Neural cell (in vitro differentiated cells): Measurements from ENCODE around the gene ICA1L. TPM values are rescaled to one million over a fixed set of nuclear protein-coding genes. Genes with fewer than 3 reads are reported as not detected.
"Not testable (repeated sequence)": the region's sequence is repeated elsewhere in the genome, so short reads cannot be mapped to it uniquely, and the experiment has no call there.

ENCODE experiments used
- H2AFZ ChIP-seq: fragments of 200-600, 300-800 bp; sonication (generic), shearing (Covaris generic); 2 replicates; pipeline ENCODE4 v1.6.0; 2014; ENCODE audit warnings: low read depth, mild to moderate bottlenecking, antibody characterized with exemption, low read length, moderate library complexity
- H3F3A ChIP-seq: fragments of 200-600 bp; shearing (Covaris generic); 2 replicates; pipeline ENCODE4 v1.6.1; 2016; ENCODE audit warnings: mild to moderate bottlenecking, moderate library complexity, mixed read lengths, antibody characterized with exemption, low read length; ENCODE audit not compliant: insufficient read depth, poor library complexity, severe bottlenecking
- H3K27ac ChIP-seq: fragments of 200-600, 300-800 bp; sonication (generic), shearing (Covaris generic); 2 replicates; pipeline ENCODE4 v1.5.1; 2014; ENCODE audit warnings: mild to moderate bottlenecking, low read length, moderate library complexity
- H3K27me3 ChIP-seq: fragments of 300-800, 200-600 bp; sonication (generic), shearing (Covaris generic); 2 replicates; pipeline ENCODE4 v1.6.0; 2014; ENCODE audit warnings: mild to moderate bottlenecking, low read depth, low read length, moderate library complexity; ENCODE audit not compliant: insufficient read depth
- H3K36me3 ChIP-seq: fragments of 300-800, 200-600 bp; sonication (generic), shearing (Covaris generic); 2 replicates; pipeline ENCODE4 v1.5.1; 2014; ENCODE audit warnings: mild to moderate bottlenecking, antibody characterized with exemption, low read length, moderate library complexity; ENCODE audit not compliant: insufficient read depth
- H3K4me2 ChIP-seq: fragments of 300-800, 200-600 bp; sonication (generic), shearing (Covaris generic); 2 replicates; pipeline ENCODE4 v1.6.0; 2014; ENCODE audit warnings: mild to moderate bottlenecking, low read length
- H3K4me3 ChIP-seq: fragments of 300-800, 200-600 bp; sonication (generic), shearing (Covaris generic); 2 replicates; pipeline ENCODE4 v1.5.1; 2014; ENCODE audit warnings: mild to moderate bottlenecking, low read length, moderate library complexity
- H3K79me2 ChIP-seq: fragments of 200-600 bp; shearing (Covaris generic); replicated peaks from 2 replicates; pipeline ENCODE4 v1.6.0; 2014; ENCODE audit warnings: mild to moderate bottlenecking, low read length, moderate library complexity; ENCODE audit not compliant: insufficient read depth
- H3K9ac ChIP-seq: fragments of 300-800, 200-600 bp; sonication (generic), shearing (Covaris generic); 2 replicates; pipeline ENCODE4 v1.6.1; 2016; ENCODE audit warnings: mild to moderate bottlenecking, low read length, mixed read lengths
- H3K9me2 ChIP-seq: fragments of 200-600 bp; shearing (Covaris generic); 2 replicates; pipeline ENCODE4 v1.6.1; 2016; ENCODE audit warnings: mild to moderate bottlenecking, low read length, mixed read lengths; ENCODE audit not compliant: insufficient read depth
- H3K9me3 ChIP-seq: fragments of 200-600, 300-800 bp; sonication (generic), shearing (Covaris generic); 2 replicates; pipeline ENCODE4 v1.6.1; 2016; ENCODE audit warnings: mild to moderate bottlenecking, mixed run types, low read length, moderate library complexity, mixed read lengths
- H4K20me1 ChIP-seq: fragments of 200-600 bp; shearing (Covaris generic); 2 replicates; pipeline ENCODE4 v1.6.1; 2016; ENCODE audit warnings: mild to moderate bottlenecking, mixed run types; ENCODE audit not compliant: insufficient read depth
- EP300 ChIP-seq: fragments of 450-650 bp; conservative IDR thresholded peaks from 2 replicates; pipeline ENCODE4 v1.6.1; 2014; ENCODE audit warnings: antibody characterized with exemption, mild to moderate bottlenecking, moderate library complexity; ENCODE audit not compliant: poor library complexity, severe bottlenecking
- EZH2 ChIP-seq: fragments of 200-600, 300-800 bp; shearing (Covaris generic), sonication (generic); IDR thresholded peaks from 2 replicates; pipeline ENCODE4 v1.6.1; 2014; ENCODE audit warnings: antibody characterized with exemption, low read length, borderline replicate concordance, mild to moderate bottlenecking; ENCODE audit not compliant: insufficient read depth, poor library complexity, severe bottlenecking
- MXI1 ChIP-seq: fragments of 450-650 bp; conservative IDR thresholded peaks from 2 replicates; pipeline ENCODE4 v1.6.1; 2014; ENCODE audit warnings: antibody characterized with exemption, mild to moderate bottlenecking; ENCODE audit not compliant: poor library complexity, severe bottlenecking
- POLR2AphosphoS5 ChIP-seq: IDR thresholded peaks from 2 replicates; pipeline ENCODE4 v1.6.1; 2012
- REST ChIP-seq: IDR thresholded peaks from 2 replicates; pipeline ENCODE4 v1.6.1; 2012; ENCODE audit warnings: borderline replicate concordance
- SMC3 ChIP-seq: fragments of 450-650 bp; conservative IDR thresholded peaks from 2 replicates; pipeline ENCODE4 v1.6.1; 2014; ENCODE audit warnings: antibody characterized with exemption, mild to moderate bottlenecking, moderate library complexity; ENCODE audit not compliant: poor library complexity
- polyA plus RNA-seq: library from polyadenylated mRNA; depleted of rRNA; stranded (reverse); fragments of >200 nt; gene quantifications from 2 replicates; pipeline ENCODE4 v1.2.3, GENCODE V29; 2014
- TF ChIP-seq, protein P1 (sequence below): fragments of 450-650 bp; IDR thresholded peaks from 2 replicates; pipeline ENCODE4 v1.5.1; 2014; ENCODE audit warnings: antibody characterized with exemption, mild to moderate bottlenecking, moderate library complexity; ENCODE audit not compliant: poor library complexity, severe bottlenecking

ICA1L gene
- polyA plus RNA-seq, 1 donor from 2014 or later = 61.4 TPM

GRCh38 chr2:202858601-202859000 lies 13.0 kb downstream of the ICA1L start:
- Histone ChIP-seq H3F3A (no peaks in the 10 kb centered on the region), H2AFZ (no peak overlapping the region), H4K20me1 (no peaks in the 10 kb centered on the region), H3K9me3 (no peaks in the 10 kb centered on the region), H3K4me3 (no peak overlapping the region), H3K79me2 (no peaks in the 10 kb centered on the region), H3K9me2 (no peaks in the 10 kb centered on the region), H3K36me3 (no peaks in the 10 kb centered on the region), H3K9ac (no peak overlapping the region), H3K4me2 (no peak overlapping the region), H3K27ac (no peak overlapping the region), H3K27me3 (no peaks in the 10 kb centered on the region)
- TF ChIP-seq MXI1 = no peak
- TF ChIP-seq SMC3 = no peak
- no peak for TF ChIP-seq POLR2AphosphoS5
- TF ChIP-seq REST = no peak

DNA sequence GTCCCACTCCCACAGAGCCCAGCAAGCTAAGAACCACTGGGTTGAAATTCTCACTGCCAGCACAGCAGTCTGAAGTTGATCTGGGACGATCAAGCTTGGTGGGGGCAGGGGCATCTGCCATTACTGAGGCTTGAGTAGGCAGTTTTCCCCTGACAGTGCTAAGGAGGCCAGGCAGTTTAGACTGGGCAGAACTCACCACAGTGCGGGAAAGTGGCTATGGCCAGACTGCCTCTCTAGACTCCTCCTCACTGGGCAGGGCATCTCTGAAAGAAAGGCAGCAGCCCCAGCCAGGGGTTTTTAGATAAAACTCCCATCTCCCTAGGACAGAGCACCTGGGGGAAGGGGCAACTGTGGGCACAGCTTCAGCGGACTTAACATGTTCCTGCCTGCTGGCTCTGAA lies 22.2 kb downstream of the ICA1L start:
- H3K9me3 ChIP-seq, H3K27ac ChIP-seq, H4K20me1 ChIP-seq, H3K27me3 ChIP-seq, H3K4me3 ChIP-seq, H3K9ac ChIP-seq, H3F3A ChIP-seq, H3K4me2 ChIP-seq, H2AFZ ChIP-seq, H3K36me3 ChIP-seq, H3K9me2 ChIP-seq, H3K79me2 ChIP-seq: not testable (repeated sequence)

GRCh38 chr2:202848813-202849212 lies 22.8 kb downstream of the ICA1L start:
- H3K9me2 ChIP-seq = no peaks in the 10 kb centered on the region
- H3F3A ChIP-seq = no peaks in the 10 kb centered on the region
- no peaks in the 10 kb centered on the region for H3K79me2 ChIP-seq
- no peaks in the 10 kb centered on the region for H3K27me3 ChIP-seq
- H3K36me3 ChIP-seq = no peaks in the 10 kb centered on the region
- H3K4me2 ChIP-seq = no peak overlapping the region
- no peaks in the 10 kb centered on the region for H3K9me3 ChIP-seq
- TF ChIP-seq EP300 = no peak
- no peak for TF ChIP-seq REST
- no peak for TF ChIP-seq EZH2
- TF ChIP-seq, protein P1, sequence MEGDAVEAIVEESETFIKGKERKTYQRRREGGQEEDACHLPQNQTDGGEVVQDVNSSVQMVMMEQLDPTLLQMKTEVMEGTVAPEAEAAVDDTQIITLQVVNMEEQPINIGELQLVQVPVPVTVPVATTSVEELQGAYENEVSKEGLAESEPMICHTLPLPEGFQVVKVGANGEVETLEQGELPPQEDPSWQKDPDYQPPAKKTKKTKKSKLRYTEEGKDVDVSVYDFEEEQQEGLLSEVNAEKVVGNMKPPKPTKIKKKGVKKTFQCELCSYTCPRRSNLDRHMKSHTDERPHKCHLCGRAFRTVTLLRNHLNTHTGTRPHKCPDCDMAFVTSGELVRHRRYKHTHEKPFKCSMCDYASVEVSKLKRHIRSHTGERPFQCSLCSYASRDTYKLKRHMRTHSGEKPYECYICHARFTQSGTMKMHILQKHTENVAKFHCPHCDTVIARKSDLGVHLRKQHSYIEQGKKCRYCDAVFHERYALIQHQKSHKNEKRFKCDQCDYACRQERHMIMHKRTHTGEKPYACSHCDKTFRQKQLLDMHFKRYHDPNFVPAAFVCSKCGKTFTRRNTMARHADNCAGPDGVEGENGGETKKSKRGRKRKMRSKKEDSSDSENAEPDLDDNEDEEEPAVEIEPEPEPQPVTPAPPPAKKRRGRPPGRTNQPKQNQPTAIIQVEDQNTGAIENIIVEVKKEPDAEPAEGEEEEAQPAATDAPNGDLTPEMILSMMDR = no peak
- no peaks in the 10 kb centered on the region for H4K20me1 ChIP-seq
- no peak overlapping the region for H2AFZ ChIP-seq
- no peak overlapping the region for H3K27ac ChIP-seq
- H3K4me3 ChIP-seq = no peak overlapping the region
- no peak overlapping the region for H3K9ac ChIP-seq
